ENCODE measurements around the gene PLCE1.
"Not testable (repeated sequence)": the region's sequence is repeated elsewhere in the genome, so short reads cannot be mapped to it uniquely, and the experiment has no call there.

PLCE1 gene

GRCh38 chr10:93965911-93966310 is 27.8 kb upstream of the PLCE1 start:
- H3K36me3 ChIP-seq (ENCODE audit: control insufficient read depth, insufficient read depth, low read length) = no peaks in the 10 kb centered on the region
- H3K4me1 ChIP-seq (ENCODE audit: control insufficient read depth, insufficient read depth, low read length) = no peaks in the 10 kb centered on the region
- no peak overlapping the region for H3K9ac ChIP-seq (ENCODE audit: low read length)
- H3K4me3 ChIP-seq (ENCODE audit: low read depth, low read length) = no peak overlapping the region
- no peaks in the 10 kb centered on the region for H3K27me3 ChIP-seq (ENCODE audit: control insufficient read depth, insufficient read depth, low read length)
- H3K9me3 ChIP-seq (ENCODE audit: control insufficient read depth, insufficient read depth, low read depth, low read length) = peaks cover 3% of the 10 kb centered on the region; the same call in 1 of the 2 replicates
- no peak overlapping the region for H3K27ac ChIP-seq (ENCODE audit: low read depth, low read length)

GRCh38 chr10:93967756-93968155 is 26.0 kb upstream of the PLCE1 start:
- peaks cover 3% of the 10 kb centered on the region; the same call in 1 of the 2 replicates for H3K9me3 ChIP-seq (ENCODE audit: control insufficient read depth, insufficient read depth, low read depth, low read length)
- H3K4me1 ChIP-seq (ENCODE audit: control insufficient read depth, insufficient read depth, low read length) = no peaks in the 10 kb centered on the region
- H3K27ac ChIP-seq (ENCODE audit: low read depth, low read length) = no peak overlapping the region
- no peak overlapping the region for H3K9ac ChIP-seq (ENCODE audit: low read length)
- no peak overlapping the region for H3K4me3 ChIP-seq (ENCODE audit: low read depth, low read length)
- no peaks in the 10 kb centered on the region for H3K27me3 ChIP-seq (ENCODE audit: control insufficient read depth, insufficient read depth, low read length)
- no peaks in the 10 kb centered on the region for H3K36me3 ChIP-seq (ENCODE audit: control insufficient read depth, insufficient read depth, low read length)

- Histone ChIP-seq H3K4me1 (ENCODE audit: control insufficient read depth, insufficient read depth, low read length) (no peaks in the 10 kb centered on the region), H3K4me3 (ENCODE audit: low read depth, low read length) (no peak overlapping the region), H3K27ac (ENCODE audit: low read depth, low read length) (no peak overlapping the region), H3K27me3 (ENCODE audit: control insufficient read depth, insufficient read depth, low read length) (no peaks in the 10 kb centered on the region), H3K36me3 (ENCODE audit: control insufficient read depth, insufficient read depth, low read length) (no peaks in the 10 kb centered on the region), H3K9me3 (ENCODE audit: control insufficient read depth, insufficient read depth, low read depth, low read length) (peaks cover 3% of the 10 kb centered on the region; the same call in 1 of the 2 replicates), H3K9ac (ENCODE audit: low read length) (no peak overlapping the region)
Measured at GRCh38 chr10:93968540-93968945, 25.2 kb upstream of the PLCE1 start.

- not testable (repeated sequence) for H3K27me3 ChIP-seq (ENCODE audit: control insufficient read depth, insufficient read depth, low read length)
Measured at GRCh38 chr10:93970433-93971010, 23.2 kb upstream of the PLCE1 start.

GRCh38 chr10:93973748-93974445 is 19.8 kb upstream of the PLCE1 start:
- H3K27ac ChIP-seq (ENCODE audit: low read depth, low read length) = no peak overlapping the region

More at GRCh38 chr10:93970433-93971010, 23.2 kb upstream of the PLCE1 start:
- H3K27ac ChIP-seq (ENCODE audit: low read depth, low read length); H3K4me1 ChIP-seq (ENCODE audit: control insufficient read depth, insufficient read depth, low read length); H3K9me3 ChIP-seq (ENCODE audit: control insufficient read depth, insufficient read depth, low read depth, low read length); H3K36me3 ChIP-seq (ENCODE audit: control insufficient read depth, insufficient read depth, low read length); H3K4me3 ChIP-seq (ENCODE audit: low read depth, low read length); H3K9ac ChIP-seq (ENCODE audit: low read length): not testable (repeated sequence)

GRCh38 chr10:93977442-93977841 is 16.3 kb upstream of the PLCE1 start:
- Histone ChIP-seq H3K9me3 (ENCODE audit: control insufficient read depth, insufficient read depth, low read depth, low read length) (peaks cover 2% of the 10 kb centered on the region; the same call in 1 of the 2 replicates), H3K27ac (ENCODE audit: low read depth, low read length) (no peak overlapping the region), H3K4me3 (ENCODE audit: low read depth, low read length) (no peak overlapping the region), H3K27me3 (ENCODE audit: control insufficient read depth, insufficient read depth, low read length) (no peaks in the 10 kb centered on the region), H3K36me3 (ENCODE audit: control insufficient read depth, insufficient read depth, low read length) (no peaks in the 10 kb centered on the region), H3K9ac (ENCODE audit: low read length) (no peak overlapping the region), H3K4me1 (ENCODE audit: control insufficient read depth, insufficient read depth, low read length) (no peaks in the 10 kb centered on the region)

More at GRCh38 chr10:93973748-93974445, 19.8 kb upstream of the PLCE1 start:
- H3K27me3 ChIP-seq (ENCODE audit: control insufficient read depth, insufficient read depth, low read length) = no peaks in the 10 kb centered on the region
- H3K36me3 ChIP-seq (ENCODE audit: control insufficient read depth, insufficient read depth, low read length) = no peaks in the 10 kb centered on the region
- H3K4me3 ChIP-seq (ENCODE audit: low read depth, low read length) = no peak overlapping the region
- no peaks in the 10 kb centered on the region for H3K4me1 ChIP-seq (ENCODE audit: control insufficient read depth, insufficient read depth, low read length)
- no peaks in the 10 kb centered on the region for H3K9me3 ChIP-seq (ENCODE audit: control insufficient read depth, insufficient read depth, low read depth, low read length)
- H3K9ac ChIP-seq (ENCODE audit: low read length) = no peak overlapping the region

- H3K27me3 ChIP-seq (ENCODE audit: control insufficient read depth, insufficient read depth, low read length) = no peaks in the 10 kb centered on the region
- no peak overlapping the region for H3K27ac ChIP-seq (ENCODE audit: low read depth, low read length)
- H3K4me1 ChIP-seq (ENCODE audit: control insufficient read depth, insufficient read depth, low read length) = no peaks in the 10 kb centered on the region
- no peak overlapping the region for H3K9ac ChIP-seq (ENCODE audit: low read length)
- H3K9me3 ChIP-seq (ENCODE audit: control insufficient read depth, insufficient read depth, low read depth, low read length) = peaks cover 2% of the 10 kb centered on the region; the same call in 1 of the 2 replicates
- no peaks in the 10 kb centered on the region for H3K36me3 ChIP-seq (ENCODE audit: control insufficient read depth, insufficient read depth, low read length)
- H3K4me3 ChIP-seq (ENCODE audit: low read depth, low read length) = no peak overlapping the region
Measured at GRCh38 chr10:93980486-93980885, 13.2 kb upstream of the PLCE1 start.

GRCh38 chr10:93991114-93991513 is 2.6 kb upstream of the PLCE1 start:
- no peak overlapping the region for H3K27ac ChIP-seq (ENCODE audit: low read depth, low read length)
- no peaks in the 10 kb centered on the region for H3K9me3 ChIP-seq (ENCODE audit: control insufficient read depth, insufficient read depth, low read depth, low read length)

GRCh38 chr10:93991596-93992284 is 2.0 kb upstream of the PLCE1 start:
- no peaks in the 10 kb centered on the region for H3K36me3 ChIP-seq (ENCODE audit: control insufficient read depth, insufficient read depth, low read length)
- no peak overlapping the region for H3K27ac ChIP-seq (ENCODE audit: low read depth, low read length)
- no peaks in the 10 kb centered on the region for H3K9me3 ChIP-seq (ENCODE audit: control insufficient read depth, insufficient read depth, low read depth, low read length)
- peaks cover 17% of the 10 kb centered on the region; the same call in 1 of the 2 replicates for H3K4me1 ChIP-seq (ENCODE audit: control insufficient read depth, insufficient read depth, low read length)
- peaks cover 87% of the 10 kb centered on the region for H3K27me3 ChIP-seq (ENCODE audit: control insufficient read depth, insufficient read depth, low read length)
- H3K4me3 ChIP-seq (ENCODE audit: low read depth, low read length) = no peak overlapping the region
- no peak overlapping the region for H3K9ac ChIP-seq (ENCODE audit: low read length)

More at GRCh38 chr10:93991114-93991513, 2.6 kb upstream of the PLCE1 start:
- no peaks in the 10 kb centered on the region for H3K36me3 ChIP-seq (ENCODE audit: control insufficient read depth, insufficient read depth, low read length)
- H3K4me1 ChIP-seq (ENCODE audit: control insufficient read depth, insufficient read depth, low read length) = peaks cover 17% of the 10 kb centered on the region; the same call in 1 of the 2 replicates
- H3K9ac ChIP-seq (ENCODE audit: low read length) = no peak overlapping the region
- peaks cover 81% of the 10 kb centered on the region for H3K27me3 ChIP-seq (ENCODE audit: control insufficient read depth, insufficient read depth, low read length)
- H3K4me3 ChIP-seq (ENCODE audit: low read depth, low read length) = no peak overlapping the region

GRCh38 chr10:93992400-93993030 is 1.2 kb upstream of the PLCE1 start:
- Histone ChIP-seq H3K9me3 (ENCODE audit: control insufficient read depth, insufficient read depth, low read depth, low read length) (no peaks in the 10 kb centered on the region), H3K9ac (ENCODE audit: low read length) (no peak overlapping the region), H3K27ac (ENCODE audit: low read depth, low read length) (no peak overlapping the region), H3K4me3 (ENCODE audit: low read depth, low read length) (no peak overlapping the region), H3K36me3 (ENCODE audit: control insufficient read depth, insufficient read depth, low read length) (no peaks in the 10 kb centered on the region), H3K4me1 (ENCODE audit: control insufficient read depth, insufficient read depth, low read length) (peaks cover 17% of the 10 kb centered on the region; the same call in 1 of the 2 replicates), H3K27me3 (ENCODE audit: control insufficient read depth, insufficient read depth, low read length) (peaks cover 88% of the 10 kb centered on the region)
